Cardiac muscle cell (in vitro differentiated cells and primary cell): ENCODE results near the gene MCTP2. TPM values are rescaled to one million over a fixed set of nuclear protein-coding genes. Genes with fewer than 3 reads are reported as not detected.
A peak's percentile ranks its signal among the peaks of the same experiment; 100 is the strongest.

Source experiments
- DNase-seq, 2 donors: peaks; one replicate each; pipeline versions ENCODE4 v3.0.0 to v3.0.0-alpha.2; 2010 to 2017; ENCODE audit warnings: low read depth in 1 of 2, low spot score in 1 of 2
- H3K27ac ChIP-seq: fragments of 200-600 bp; sonication (generic); 2 replicates; pipeline ENCODE4 v1.5.1; 2016
- H3K27me3 ChIP-seq: fragments of 200-600 bp; sonication (generic); 2 replicates; pipeline ENCODE4 v1.6.0; 2016; ENCODE audit warnings: control low read depth
- H3K36me3 ChIP-seq: fragments of 200-600 bp; sonication (generic); 2 replicates; pipeline ENCODE4 v1.5.1; 2016; ENCODE audit warnings: control low read depth
- H3K4me1 ChIP-seq: fragments of 200-600 bp; sonication (generic); 2 replicates; pipeline ENCODE4 v1.8.1; 2017; ENCODE audit warnings: low read depth, mild to moderate bottlenecking, mixed run types
- H3K4me3 ChIP-seq: fragments of 200-600 bp; sonication (generic); 2 replicates; pipeline ENCODE4 v1.5.1; 2016; ENCODE audit warnings: mild to moderate bottlenecking
- H3K9me3 ChIP-seq: fragments of 200-600 bp; sonication (generic); 2 replicates; pipeline ENCODE4 v1.5.1; 2017; ENCODE audit warnings: low read depth, mild to moderate bottlenecking, control low read depth
- polyA plus RNA-seq: library from polyadenylated mRNA; unstranded; fragments of >200 nt; fragmentation: Nextera tagmentation; extraction: Ambion mirVana; gene quantifications from 2 replicates; pipeline ENCODE4 v1.2.1, GENCODE V29; 2016
- total RNA-seq: library from RNA; depleted of rRNA; stranded (reverse); fragments of >200 nt; gene quantifications from 2 replicates; pipeline ENCODE4 v1.2.3, GENCODE V29; 2016
- TF ChIP-seq, protein P1 (sequence below): IDR thresholded peaks from 2 replicates; pipeline ENCODE4 v1.5.1; 2012; ENCODE audit warnings: low read depth, mild to moderate bottlenecking, low read length

Gene MCTP2
- total and polyA plus RNA-seq, 2 experiments from 2014 or later: 0.34 to 0.83 TPM

DNA sequence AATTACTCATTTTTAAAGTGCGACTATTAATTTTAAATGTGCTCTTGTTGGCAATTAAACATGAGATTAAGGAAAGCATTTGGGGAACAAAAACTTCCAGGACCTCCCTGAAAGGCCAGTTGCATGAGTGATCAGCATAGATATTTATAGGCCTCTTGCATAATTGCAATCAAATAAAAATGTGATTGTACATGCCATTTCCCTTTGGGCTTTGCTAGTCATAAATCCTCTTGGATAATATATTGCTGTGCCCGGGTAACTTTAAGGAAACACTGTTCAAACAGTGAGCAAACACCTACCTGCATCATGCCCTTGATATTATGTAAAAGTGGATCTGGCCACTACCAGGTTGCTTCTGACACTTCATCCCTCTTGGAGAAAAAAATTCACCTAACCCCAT is 239.1 kb downstream of the MCTP2 start:
- Histone ChIP-seq H3K4me3 (no peak overlapping the region), H3K27ac (no peak overlapping the region), H3K27me3 (no peaks in the 10 kb centered on the region), H3K4me1 (no peaks in the 10 kb centered on the region), H3K9me3 (no peaks in the 10 kb centered on the region), H3K36me3 (no peaks in the 10 kb centered on the region)
- TF ChIP-seq, protein P1, sequence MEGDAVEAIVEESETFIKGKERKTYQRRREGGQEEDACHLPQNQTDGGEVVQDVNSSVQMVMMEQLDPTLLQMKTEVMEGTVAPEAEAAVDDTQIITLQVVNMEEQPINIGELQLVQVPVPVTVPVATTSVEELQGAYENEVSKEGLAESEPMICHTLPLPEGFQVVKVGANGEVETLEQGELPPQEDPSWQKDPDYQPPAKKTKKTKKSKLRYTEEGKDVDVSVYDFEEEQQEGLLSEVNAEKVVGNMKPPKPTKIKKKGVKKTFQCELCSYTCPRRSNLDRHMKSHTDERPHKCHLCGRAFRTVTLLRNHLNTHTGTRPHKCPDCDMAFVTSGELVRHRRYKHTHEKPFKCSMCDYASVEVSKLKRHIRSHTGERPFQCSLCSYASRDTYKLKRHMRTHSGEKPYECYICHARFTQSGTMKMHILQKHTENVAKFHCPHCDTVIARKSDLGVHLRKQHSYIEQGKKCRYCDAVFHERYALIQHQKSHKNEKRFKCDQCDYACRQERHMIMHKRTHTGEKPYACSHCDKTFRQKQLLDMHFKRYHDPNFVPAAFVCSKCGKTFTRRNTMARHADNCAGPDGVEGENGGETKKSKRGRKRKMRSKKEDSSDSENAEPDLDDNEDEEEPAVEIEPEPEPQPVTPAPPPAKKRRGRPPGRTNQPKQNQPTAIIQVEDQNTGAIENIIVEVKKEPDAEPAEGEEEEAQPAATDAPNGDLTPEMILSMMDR: no peak
- DNase-seq: no peak

DNA sequence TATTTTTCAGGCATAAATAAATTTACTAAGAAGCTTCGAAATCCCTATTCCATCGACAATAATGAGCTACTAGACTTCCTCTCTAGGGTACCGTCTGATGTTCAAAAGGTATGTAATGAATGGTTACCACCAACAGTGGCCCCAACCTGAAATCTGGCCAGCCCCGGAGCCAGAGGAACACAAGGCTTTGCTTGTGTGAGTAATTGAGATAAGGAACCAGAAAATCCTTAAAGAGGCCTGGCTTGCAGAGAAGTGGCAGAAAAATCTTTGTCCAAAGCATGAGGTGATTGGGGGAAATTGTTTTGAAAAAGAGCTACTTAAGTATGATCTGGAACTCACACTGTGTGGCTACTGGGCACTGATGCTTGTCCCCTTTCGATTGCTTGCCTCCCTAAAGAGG is 245.3 kb downstream of the MCTP2 start:
- Histone ChIP-seq H3K4me3 (no peak overlapping the region), H3K9me3 (no peaks in the 10 kb centered on the region), H3K27me3 (no peaks in the 10 kb centered on the region), H3K36me3 (no peaks in the 10 kb centered on the region), H3K27ac (no peak overlapping the region), H3K4me1 (no peaks in the 10 kb centered on the region)
- DNase-seq: peak in 1 of 2 donors; percentile 4
- TF ChIP-seq, protein P1: no peak

DNA sequence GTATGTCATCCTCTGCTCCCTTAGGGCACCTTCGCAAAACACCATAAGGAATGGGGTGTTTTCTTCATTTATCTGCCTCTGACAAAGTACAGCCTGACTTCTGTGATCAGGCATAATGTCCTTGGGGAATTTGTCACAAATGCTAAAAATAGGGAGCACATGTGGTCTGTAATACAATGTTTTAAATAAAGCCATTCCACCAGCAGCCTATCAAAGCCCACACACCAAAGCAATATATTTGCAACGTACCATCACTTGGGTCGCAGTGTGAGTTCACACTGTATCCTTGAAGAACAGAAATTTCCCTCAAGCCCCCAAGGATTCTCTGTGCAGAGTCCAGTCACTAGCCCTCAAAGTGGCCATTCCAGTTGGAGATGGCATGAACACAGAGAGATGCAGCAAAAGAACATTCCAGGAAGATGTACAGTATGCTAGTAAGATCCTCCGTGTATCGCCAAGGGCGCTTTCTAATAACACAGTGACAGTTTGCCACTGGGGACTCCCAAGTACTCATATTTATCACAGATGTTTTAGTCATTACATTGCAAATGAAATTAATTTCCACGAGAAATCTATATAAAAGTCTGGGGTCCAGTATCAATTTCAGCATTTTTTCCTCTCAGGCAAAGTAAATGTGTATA is 246.7 kb downstream of the MCTP2 start:
- H3K27ac ChIP-seq: no peak overlapping the region
- TF ChIP-seq, protein P1: no peak
- H3K4me1 ChIP-seq: no peaks in the 10 kb centered on the region
- no peak overlapping the region for H3K4me3 ChIP-seq
- no peaks in the 10 kb centered on the region for H3K27me3 ChIP-seq
- H3K36me3 ChIP-seq: no peaks in the 10 kb centered on the region
- no peak for DNase-seq
- no peaks in the 10 kb centered on the region for H3K9me3 ChIP-seq

DNA sequence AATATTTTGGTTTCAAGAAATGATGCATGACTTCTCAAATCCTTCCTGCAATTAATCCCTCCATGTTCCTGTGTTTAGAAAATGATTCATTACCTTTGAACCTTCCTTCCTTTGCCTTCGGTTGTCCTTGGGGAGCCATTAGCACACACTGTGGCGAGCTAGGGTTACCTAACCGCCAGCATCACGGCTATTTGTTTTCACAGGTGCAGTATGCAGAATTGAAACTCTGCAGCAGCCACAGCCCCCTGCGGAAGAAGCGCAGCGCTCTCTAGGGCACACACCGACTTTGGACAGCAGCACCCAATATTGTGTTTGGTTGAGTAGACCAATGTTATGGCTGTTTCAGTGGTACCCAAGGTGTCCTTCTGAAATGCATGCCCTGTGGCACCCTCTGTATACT is 247.4 kb downstream of the MCTP2 start:
- Histone ChIP-seq H3K36me3 (no peaks in the 10 kb centered on the region), H3K9me3 (no peaks in the 10 kb centered on the region), H3K4me3 (no peak overlapping the region), H3K27ac (no peak overlapping the region), H3K4me1 (no peaks in the 10 kb centered on the region), H3K27me3 (no peaks in the 10 kb centered on the region)
- TF ChIP-seq, protein P1: no peak
- no peak for DNase-seq

DNA sequence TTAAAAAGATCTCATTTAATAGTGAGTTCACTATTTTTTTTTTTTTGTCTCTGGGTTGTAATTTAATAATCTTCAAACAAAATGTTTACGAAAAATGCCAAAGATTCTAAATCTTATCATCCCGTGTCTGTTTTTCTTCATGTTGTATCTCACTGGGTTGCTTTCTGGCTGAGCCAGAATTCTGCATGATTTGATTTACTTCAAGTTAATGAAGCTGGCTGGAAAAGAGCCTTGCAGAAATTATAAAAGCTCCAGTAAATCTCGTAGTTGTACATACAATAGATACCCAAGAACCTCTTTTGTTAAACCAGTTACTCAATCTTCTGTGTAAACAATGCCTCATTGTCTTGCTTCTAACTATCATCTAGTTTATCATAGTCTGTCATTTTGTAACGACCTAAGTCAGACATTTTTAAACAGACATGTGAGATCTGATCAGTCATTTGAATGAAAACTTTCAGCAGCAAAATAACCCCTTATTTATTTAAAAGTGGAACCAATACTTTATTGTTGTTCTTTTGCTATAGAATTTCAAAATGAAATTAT is 249.0 kb downstream of the MCTP2 start:
- H3K9me3 ChIP-seq: no peaks in the 10 kb centered on the region
- H3K27me3 ChIP-seq: no peaks in the 10 kb centered on the region
- no peak overlapping the region for H3K27ac ChIP-seq
- H3K36me3 ChIP-seq: no peaks in the 10 kb centered on the region
- no peak for DNase-seq
- TF ChIP-seq, protein P1: no peak
- H3K4me3 ChIP-seq: no peak overlapping the region
- no peaks in the 10 kb centered on the region for H3K4me1 ChIP-seq
